ENCODE data around the gene C16orf54.
"Not testable (repeated sequence)": the region's sequence is repeated elsewhere in the genome, so short reads cannot be mapped to it uniquely, and the experiment has no call there.

GRCh38 chr16:29746518-29746917, 728 bp upstream of the C16orf54 start:
- TF ChIP-seq CTCF (conservative IDR thresholded peaks at IDR 0.05; ENCODE audit: low read depth in 2 of 2); EZH2phosphoT487 (IDR thresholded peaks at IDR 0.05; ENCODE audit: unreplicated experiment); POLR2AphosphoS5 (IDR thresholded peaks at IDR 0.05; ENCODE audit: low read depth); REST (IDR thresholded peaks at IDR 0.05; ENCODE audit: unreplicated experiment); CREB1 (CRISPR knock-in tag; IDR thresholded peaks at IDR 0.05; ENCODE audit: low read depth); EZH2 (IDR thresholded peaks at IDR 0.05; ENCODE audit: low read depth, unreplicated experiment); NANOG (IDR thresholded peaks at IDR 0.05; ENCODE audit: borderline replicate concordance); STAT1 (IDR thresholded peaks at IDR 0.05; ENCODE audit: unreplicated experiment); ZNF114 (CRISPR knock-in tag; IDR thresholded peaks at IDR 0.05): not testable (repeated sequence)

Measured in GM23338 (cell line).